SK-N-SH (cell line): ENCODE data around the gene ITIH6.

Experiments used
- CHD2 ChIP-seq: fragments of 150-350 bp; IDR thresholded peaks from 2 replicates; pipeline ENCODE4 v1.6.1; 2018; ENCODE audit warnings: low read length; ENCODE audit not compliant: partially characterized antibody
- EP300 ChIP-seq, 2 experiments: IDR thresholded peaks; 2 replicates each; pipeline versions ENCODE4 v1.4.0 to v1.6.1; 2012; ENCODE audit warnings: borderline replicate concordance in 1 of 2, low read depth in 1 of 2, low read length in 1 of 2
- GABPA ChIP-seq: IDR thresholded peaks from 2 replicates; pipeline ENCODE4 v1.4.0; 2012; ENCODE audit warnings: low read depth, mild to moderate bottlenecking
- TF ChIP-seq, protein P1 (sequence below): IDR thresholded peaks from 2 replicates; pipeline ENCODE4 v1.4.0; 2012; ENCODE audit warnings: low read depth

DNA sequence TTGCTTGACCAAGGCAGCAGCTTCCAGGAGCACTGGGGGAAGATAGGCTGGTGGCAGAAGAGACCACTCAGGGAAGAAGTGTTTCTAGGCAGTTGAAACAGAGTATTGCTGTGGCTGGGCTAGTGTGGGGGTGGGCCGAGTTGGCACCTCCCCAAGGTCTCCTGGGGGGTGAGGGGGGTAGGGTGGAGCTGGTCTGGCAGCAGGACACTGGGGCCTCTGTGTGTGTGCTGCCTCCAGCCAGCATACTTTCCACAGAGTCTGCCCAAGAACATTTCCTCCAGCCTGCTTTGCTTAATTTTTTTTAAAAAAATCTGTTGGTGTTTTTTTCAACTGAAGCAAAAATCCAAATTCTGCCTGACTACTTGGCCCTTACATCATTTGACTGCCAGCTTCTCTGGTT lies 4.0 kb downstream of the ITIH6 start:
- TF ChIP-seq, protein P1, sequence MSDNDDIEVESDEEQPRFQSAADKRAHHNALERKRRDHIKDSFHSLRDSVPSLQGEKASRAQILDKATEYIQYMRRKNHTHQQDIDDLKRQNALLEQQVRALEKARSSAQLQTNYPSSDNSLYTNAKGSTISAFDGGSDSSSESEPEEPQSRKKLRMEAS, result no peak
- TF ChIP-seq GABPA (no peak), EP300 (IDR thresholded peaks at IDR 0.05; ENCODE audit: borderline replicate concordance in 1 of 2, low read depth in 1 of 2, low read length in 1 of 2) (no peak), CHD2 (no peak)
